ENCODE measurements around the gene MED22.
A peak's percentile ranks its signal among the peaks of the same experiment; 100 is the strongest.
"Not testable (repeated sequence)": the region's sequence is repeated elsewhere in the genome, so short reads cannot be mapped to it uniquely, and the experiment has no call there.

The MED22 gene

GRCh38 chr9:133340916-133341315 is 7.0 kb downstream of the MED22 start:
- in situ Hi-C loops (cut with MboI; ENCODE audit: low pct_unique_long_range_greater_than_20kb, low sequenced_read_pairs, unreplicated experiment), result no loop called here
- DNase-seq (ENCODE audit: low spot score), result no peak
- TF ChIP-seq, protein P1, sequence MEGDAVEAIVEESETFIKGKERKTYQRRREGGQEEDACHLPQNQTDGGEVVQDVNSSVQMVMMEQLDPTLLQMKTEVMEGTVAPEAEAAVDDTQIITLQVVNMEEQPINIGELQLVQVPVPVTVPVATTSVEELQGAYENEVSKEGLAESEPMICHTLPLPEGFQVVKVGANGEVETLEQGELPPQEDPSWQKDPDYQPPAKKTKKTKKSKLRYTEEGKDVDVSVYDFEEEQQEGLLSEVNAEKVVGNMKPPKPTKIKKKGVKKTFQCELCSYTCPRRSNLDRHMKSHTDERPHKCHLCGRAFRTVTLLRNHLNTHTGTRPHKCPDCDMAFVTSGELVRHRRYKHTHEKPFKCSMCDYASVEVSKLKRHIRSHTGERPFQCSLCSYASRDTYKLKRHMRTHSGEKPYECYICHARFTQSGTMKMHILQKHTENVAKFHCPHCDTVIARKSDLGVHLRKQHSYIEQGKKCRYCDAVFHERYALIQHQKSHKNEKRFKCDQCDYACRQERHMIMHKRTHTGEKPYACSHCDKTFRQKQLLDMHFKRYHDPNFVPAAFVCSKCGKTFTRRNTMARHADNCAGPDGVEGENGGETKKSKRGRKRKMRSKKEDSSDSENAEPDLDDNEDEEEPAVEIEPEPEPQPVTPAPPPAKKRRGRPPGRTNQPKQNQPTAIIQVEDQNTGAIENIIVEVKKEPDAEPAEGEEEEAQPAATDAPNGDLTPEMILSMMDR (IDR thresholded peaks at IDR 0.05; ENCODE audit: extremely low read depth, insufficient read depth, missing control alignments), result no peak

- TF ChIP-seq, protein P1 (IDR thresholded peaks at IDR 0.05; ENCODE audit: extremely low read depth, insufficient read depth, missing control alignments), result no peak
- in situ Hi-C loops (cut with MboI; ENCODE audit: low pct_unique_long_range_greater_than_20kb, low sequenced_read_pairs, unreplicated experiment), result no loop called here
Observed at GRCh38 chr9:133340256-133340655, 7.7 kb downstream of the MED22 start.

DNA sequence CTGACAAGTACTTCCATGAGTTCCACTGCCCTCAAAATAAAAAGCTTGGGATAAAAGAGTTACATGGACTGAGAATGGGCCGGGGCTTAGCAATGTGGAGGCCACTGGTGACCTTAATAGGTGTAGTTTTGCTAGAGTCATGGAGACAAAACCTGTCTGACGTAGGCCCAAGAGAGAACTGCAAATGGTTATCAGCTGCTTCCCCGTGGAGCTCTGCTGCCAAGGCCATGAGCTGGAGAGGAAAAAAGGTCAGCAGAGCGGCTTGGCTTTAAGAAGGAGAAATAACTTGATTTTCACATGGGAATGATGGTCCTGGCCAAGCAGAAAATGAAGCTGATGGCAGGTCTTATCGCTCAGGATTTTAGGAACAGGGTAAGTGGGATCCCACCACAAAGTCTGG is 8.3 kb downstream of the MED22 start:
- TF ChIP-seq, protein P1 (IDR thresholded peaks at IDR 0.05; ENCODE audit: extremely low read depth, insufficient read depth, missing control alignments), result no peak
- DNase-seq (ENCODE audit: low spot score), result no peak
- in situ Hi-C loops (cut with MboI; ENCODE audit: low pct_unique_long_range_greater_than_20kb, low sequenced_read_pairs, unreplicated experiment), result no loop called here

More at GRCh38 chr9:133340256-133340655, 7.7 kb downstream of the MED22 start:
- no peak for DNase-seq (ENCODE audit: low spot score)

DNA sequence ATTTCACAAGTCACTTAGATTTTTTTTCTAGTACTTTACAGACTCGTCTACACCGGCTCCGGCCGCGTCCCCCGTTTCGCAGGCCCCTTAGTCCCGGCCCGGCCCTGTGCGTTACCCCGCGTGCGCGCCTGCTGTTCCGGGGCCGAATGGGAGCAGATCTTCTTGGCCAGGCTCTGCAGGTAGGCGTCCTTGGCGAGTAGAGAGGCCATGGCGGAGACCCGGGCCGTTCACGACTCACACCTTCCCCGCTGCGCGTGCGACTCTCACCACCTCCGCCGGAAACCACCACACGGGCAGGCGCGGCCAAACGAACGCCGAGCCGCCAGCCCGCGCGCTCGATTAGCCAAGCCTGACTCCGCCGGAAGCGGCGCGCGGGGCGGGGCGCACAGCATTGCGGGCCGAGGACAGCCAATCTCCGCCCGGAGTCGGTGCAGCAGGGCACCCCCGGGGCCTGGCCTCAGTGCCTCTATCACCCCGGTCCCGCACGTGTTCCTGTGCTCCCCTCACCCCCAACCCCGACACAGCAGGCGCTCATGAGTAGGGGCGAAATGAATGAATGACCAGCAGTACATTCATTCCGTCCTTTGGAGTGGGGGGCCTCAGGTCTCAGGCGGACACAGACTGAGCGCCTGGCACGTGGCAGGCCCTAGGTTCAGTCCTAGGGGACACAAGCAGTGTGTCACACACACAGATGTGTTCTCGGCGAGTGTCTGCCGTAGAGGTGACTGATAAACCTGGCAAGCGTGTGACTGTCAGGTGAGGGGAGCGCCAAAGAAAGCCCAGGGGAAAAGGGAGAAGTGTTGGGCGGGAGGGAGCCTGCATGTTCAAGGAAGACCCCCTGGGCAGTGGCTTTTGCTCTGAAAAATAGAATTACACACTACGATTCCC is 11.8 kb downstream of the MED22 start, which contains the start of gene SURF6:
TSS of gene SURF6 (minus strand) at position 265 of the 888 bp plus-strand sequence. CDS start at position 209, 56 bp downstream.
- DNase-seq (ENCODE audit: low spot score), result peak; percentile 93
- in situ Hi-C loops (cut with MboI; ENCODE audit: low pct_unique_long_range_greater_than_20kb, low sequenced_read_pairs, unreplicated experiment), result no loop called here
- TF ChIP-seq, protein P1 (IDR thresholded peaks at IDR 0.05; ENCODE audit: extremely low read depth, insufficient read depth, missing control alignments), result no peak

DNA sequence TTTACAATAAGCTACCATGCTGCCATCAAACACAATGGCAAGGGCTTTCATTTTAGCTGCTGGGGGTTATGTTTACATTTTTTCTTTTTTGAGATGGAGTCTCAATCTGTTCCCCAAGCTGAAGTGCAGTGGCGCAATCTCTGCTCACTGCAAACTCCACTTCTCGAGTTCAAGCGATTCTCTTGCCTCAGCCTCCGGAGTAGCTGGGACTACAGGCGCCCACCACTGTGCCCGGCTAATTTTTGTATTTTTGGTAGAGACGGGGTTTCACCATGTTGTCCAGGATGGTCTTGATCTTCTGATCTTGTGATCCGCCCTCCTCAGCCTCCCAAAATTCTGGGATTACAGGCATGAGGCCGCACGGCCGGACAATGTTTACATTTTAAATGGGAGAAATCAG is 13.0 kb downstream of the MED22 start:
- not testable (repeated sequence) for DNase-seq (ENCODE audit: low spot score)

DNA sequence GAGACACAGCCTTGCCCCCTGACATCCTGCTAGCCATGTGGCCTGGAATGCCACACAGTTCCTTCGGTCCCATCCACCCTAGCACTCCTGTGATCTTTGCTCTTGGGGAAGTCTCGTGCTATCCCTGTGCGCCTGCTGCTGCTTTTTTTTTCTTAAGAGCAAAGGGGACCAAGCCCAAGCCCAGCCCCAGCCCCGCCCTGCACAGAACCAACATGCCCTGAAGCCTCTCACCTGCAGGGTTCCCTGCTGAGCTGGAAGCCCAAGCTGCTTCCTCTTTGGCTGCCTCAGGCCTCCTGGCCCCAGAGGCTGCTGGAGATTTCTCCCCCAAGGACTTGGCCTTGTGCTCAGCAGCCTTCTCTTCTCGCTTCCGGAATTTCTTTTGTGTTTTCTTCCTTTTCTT is 13.8 kb downstream of the MED22 start:
- no peak for DNase-seq (ENCODE audit: low spot score)
- TF ChIP-seq, protein P1 (IDR thresholded peaks at IDR 0.05; ENCODE audit: extremely low read depth, insufficient read depth, missing control alignments), result no peak
- in situ Hi-C loops (cut with MboI; ENCODE audit: low pct_unique_long_range_greater_than_20kb, low sequenced_read_pairs, unreplicated experiment), result no loop called here

More for the DNA sequence above, 13.0 kb downstream of the MED22 start:
- in situ Hi-C loops (cut with MboI; ENCODE audit: low pct_unique_long_range_greater_than_20kb, low sequenced_read_pairs, unreplicated experiment), result not testable (repeated sequence)

- in situ Hi-C loops (cut with MboI; ENCODE audit: low pct_unique_long_range_greater_than_20kb, low sequenced_read_pairs, unreplicated experiment), result no loop called here
- no peak for DNase-seq (ENCODE audit: low spot score)
- TF ChIP-seq, protein P1 (IDR thresholded peaks at IDR 0.05; ENCODE audit: extremely low read depth, insufficient read depth, missing control alignments), result no peak
Observed at GRCh38 chr9:133333566-133333965, 14.4 kb downstream of the MED22 start.

Measured in GM13977 (cell line).